ENCODE results near the gene KCNK6.

- no peak for TF ChIP-seq EZH2 (IDR thresholded peaks at IDR 0.05; ENCODE audit: borderline replicate concordance, low read depth, low read length, severe bottlenecking)
- no peak for TF ChIP-seq CTCF (IDR thresholded peaks at IDR 0.05; ENCODE audit: borderline replicate concordance, extremely low read depth, low read length, poor library complexity, severe bottlenecking)
Measured at GRCh38 chr19:38377052-38377451, 57.4 kb downstream of the KCNK6 start.
